IPS DF 4.7 (cell line): ENCODE measurements around the gene XRCC5.
"Not testable (repeated sequence)": the region's sequence is repeated elsewhere in the genome, so short reads cannot be mapped to it uniquely, and the experiment has no call there.

ENCODE experiments used
- DNase-seq: peaks from one replicate; pipeline ENCODE4 v3.0.0-alpha.2; 2013; ENCODE audit warnings: low spot score; ENCODE audit errors: extremely low read depth

Gene XRCC5

GRCh38 chr2:216194013-216194412 lies 84.9 kb downstream of the XRCC5 start:
- DNase-seq: no peak

GRCh38 chr2:216194561-216194960 lies 85.4 kb downstream of the XRCC5 start:
- no peak for DNase-seq

- no peak for DNase-seq
These were observed 86.4 kb downstream of the XRCC5 start for GRCh38 chr2:216195565-216196029.

- DNase-seq: no peak
These were observed 92.7 kb downstream of the XRCC5 start for GRCh38 chr2:216201692-216202306.

- DNase-seq: no peak
These were observed 93.6 kb downstream of the XRCC5 start for GRCh38 chr2:216202626-216203250.

DNA sequence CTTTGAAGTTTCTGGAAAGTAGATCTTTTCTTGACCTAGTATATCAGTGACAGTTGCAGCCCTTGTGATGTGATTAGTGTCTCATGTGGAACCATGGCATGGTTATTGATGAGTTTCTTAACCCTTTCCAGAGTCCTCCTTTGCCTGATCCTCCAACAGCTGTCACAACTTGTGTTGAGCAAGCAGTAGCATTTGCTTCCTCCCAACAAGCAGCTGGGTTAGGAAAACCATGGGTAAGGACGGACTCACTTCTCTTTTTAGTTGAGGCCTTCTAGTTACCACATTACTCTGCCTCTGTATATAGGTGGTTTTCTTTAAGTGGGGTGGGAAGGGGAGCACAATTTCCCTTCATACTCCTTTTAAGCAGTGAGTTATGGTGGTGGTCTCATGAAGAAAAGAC lies 96.3 kb downstream of the XRCC5 start:
- no peak for DNase-seq

- DNase-seq: no peak
These were observed 97.0 kb downstream of the XRCC5 start for GRCh38 chr2:216206041-216206703.

GRCh38 chr2:216206821-216207220 lies 97.7 kb downstream of the XRCC5 start:
- DNase-seq: no peak

GRCh38 chr2:216208661-216209060 lies 99.5 kb downstream of the XRCC5 start:
- not testable (repeated sequence) for DNase-seq

DNA sequence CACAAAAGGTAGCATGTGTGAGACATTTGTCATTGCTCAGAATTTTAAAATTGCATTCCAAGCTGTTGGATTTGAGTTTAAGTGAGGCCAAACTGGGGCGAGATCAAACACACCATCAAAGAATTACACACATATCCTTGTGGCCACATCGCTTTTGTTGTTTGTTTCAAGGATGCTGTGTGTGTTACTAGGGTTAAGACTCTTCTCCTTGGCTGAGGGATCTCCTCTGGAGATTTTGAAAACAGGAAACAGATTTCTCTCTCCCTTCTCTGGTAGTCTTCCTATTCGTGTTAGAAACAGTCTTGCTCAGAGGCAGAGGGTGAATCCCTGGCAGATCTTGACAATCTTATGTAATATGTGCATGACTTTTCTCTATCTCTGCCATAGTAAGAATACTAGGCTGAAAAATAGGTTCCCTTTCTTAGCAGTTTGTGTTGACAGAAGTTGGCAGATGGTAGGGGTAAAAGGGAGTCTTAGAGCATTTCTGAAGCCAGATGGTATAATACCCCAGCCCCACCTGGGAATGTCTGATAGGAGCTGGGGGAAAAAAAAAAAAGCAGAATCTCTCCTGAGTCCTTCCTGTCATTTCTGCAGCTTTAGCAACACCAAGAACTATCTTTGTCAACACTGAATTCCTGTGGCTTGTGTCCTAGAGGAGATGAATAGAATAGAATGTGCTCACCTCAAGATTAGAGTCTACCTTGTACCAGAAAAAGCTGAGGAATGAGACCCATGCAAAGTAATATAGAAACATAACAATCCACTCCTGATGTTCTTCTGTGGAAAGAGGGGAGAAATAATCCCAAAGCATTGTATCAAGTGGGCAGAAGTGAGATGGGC lies 101.8 kb downstream of the XRCC5 start:
- no peak for DNase-seq

GRCh38 chr2:216211614-216212145 lies 102.5 kb downstream of the XRCC5 start:
- DNase-seq: no peak

DNA sequence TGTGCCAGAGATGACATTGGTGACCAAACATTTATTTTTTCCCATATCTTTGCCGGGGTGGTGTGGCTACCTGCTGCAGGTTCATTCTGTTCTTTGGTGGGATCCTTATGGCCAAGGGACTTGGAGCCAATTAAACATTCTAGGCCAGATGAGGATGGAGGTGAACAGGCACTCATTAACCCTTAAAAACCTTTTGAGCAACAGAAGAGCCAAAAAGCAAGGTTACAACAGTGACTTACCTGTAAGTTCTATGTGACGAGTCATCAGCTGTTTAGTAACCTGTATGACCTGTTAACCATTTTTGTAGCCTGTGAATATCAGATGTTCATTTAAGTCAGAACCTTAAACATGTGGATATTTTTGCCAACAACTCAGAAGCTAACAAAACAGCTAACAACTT lies 105.6 kb downstream of the XRCC5 start:
- DNase-seq: no peak

DNA sequence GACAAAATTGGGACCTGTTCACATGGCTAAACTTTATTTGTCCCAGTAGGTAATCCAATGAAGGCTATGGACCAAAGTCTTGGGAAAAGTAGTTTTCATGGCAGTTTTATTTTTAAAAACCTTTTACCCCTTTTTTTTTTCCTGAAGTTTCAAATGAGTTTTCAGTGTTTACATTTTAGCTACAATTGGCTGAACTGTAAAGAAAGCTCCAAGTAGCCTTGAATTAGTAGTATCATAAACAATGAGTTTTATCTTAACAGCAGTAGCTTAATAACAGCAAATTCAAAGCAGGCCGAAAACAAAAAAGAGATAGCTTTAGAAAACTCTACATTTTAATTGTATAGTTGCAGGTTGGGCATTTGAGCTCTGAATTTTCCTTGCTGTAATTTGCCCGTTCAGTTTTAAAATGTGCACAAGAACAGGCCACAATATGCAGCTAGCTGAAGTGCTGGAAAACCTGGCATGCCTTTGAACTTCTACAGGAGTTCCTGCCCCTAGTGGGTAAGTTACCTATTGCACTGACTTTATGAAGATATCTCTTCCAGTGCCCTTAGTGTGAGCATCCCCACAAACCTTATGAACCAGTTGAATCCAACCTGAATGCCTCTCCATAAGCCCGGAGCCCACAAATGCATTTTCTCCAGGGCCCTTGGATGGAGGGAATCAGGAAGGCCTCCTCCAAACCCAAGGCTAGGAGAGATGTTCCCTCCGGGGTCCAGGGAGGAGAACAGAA lies 106.7 kb downstream of the XRCC5 start:
- DNase-seq: peak; percentile 16

GRCh38 chr2:216216951-216217903 lies 108.1 kb downstream of the XRCC5 start:
- DNase-seq: no peak

DNA sequence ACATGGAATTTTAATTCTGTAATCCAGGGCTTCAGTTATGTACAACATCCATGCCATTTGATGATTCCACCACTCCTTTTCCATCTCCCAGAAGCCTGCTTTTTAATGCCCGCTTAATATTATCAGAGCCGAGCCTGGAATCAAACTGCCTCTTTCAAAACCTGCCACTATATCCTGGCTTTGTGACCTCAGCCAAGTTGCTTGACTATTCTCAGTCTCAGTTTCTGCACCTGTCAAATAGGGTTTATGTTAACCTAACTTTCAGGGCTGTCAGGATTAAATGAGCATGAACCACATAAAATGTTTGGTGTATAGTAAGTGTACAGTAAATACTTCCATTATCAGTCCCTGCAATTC lies 108.7 kb downstream of the XRCC5 start:
- no peak for DNase-seq

- no peak for DNase-seq
These were observed 110.7 kb downstream of the XRCC5 start for GRCh38 chr2:216219861-216220260.

GRCh38 chr2:216220976-216221375 lies 111.8 kb downstream of the XRCC5 start:
- DNase-seq: no peak

DNA sequence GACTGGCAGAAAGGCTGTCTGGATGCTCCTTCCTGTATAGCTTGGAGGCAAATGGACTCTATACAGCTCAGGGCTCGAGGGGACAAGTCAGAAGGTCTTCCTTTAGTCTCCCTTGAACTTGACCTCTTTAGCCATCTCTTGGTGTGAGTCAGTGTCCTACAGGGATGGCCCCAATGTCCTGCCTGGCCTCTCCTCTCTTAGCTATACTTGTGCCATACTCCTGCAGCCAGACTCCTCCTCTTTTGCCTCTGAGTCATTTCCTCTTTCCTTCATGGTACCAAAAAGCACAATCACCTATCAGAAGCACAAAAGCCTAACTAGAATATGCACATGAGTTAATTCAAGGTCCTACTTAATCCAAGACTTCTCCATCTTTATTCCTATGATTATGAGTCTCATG lies 112.7 kb downstream of the XRCC5 start:
- DNase-seq: no peak

DNA sequence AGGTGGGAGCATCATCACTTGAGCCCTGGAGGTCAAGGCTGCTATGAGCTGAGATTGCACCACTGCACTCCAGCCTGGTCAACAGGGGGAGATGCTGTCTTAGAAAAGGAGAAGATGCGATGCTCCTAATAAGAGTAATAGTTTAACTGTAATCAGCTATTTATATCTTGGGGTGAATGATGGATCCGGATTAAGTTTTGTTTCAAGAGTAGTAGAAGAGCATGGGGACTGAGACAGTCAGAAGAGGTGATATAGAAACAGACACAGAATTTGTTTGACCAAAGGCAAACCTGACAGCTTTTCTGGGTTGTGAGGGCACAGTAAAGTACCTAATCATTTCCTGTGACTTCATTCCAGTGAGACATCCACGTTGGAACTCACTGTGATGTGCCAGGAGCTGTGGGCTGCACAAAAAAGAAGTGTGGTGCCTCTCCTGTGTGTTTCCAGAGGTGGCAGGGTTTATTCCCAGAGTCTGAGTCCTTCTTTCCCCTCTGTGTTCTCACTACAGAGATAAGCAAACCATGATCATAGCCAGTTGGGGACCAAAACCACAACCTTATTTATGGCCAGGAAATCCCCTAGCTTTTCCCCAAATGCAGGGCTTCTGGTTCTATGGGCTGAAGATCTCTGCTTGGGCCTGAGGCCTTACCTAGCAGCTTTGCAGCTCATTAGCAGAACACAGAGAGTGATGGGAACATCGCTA lies 113.7 kb downstream of the XRCC5 start:
- DNase-seq: no peak
